ENCODE results near the gene SH3TC1. TPM values are rescaled to one million over a fixed set of nuclear protein-coding genes. Genes with fewer than 3 reads are reported as not detected.

The SH3TC1 gene
- total and polyA plus RNA-seq, 10 of the 15 experiments (the other 5 are each of a cell fraction or from before 2014, with no cell fraction given): 0.19 to 47.0 (median 18.4) TPM

DNA sequence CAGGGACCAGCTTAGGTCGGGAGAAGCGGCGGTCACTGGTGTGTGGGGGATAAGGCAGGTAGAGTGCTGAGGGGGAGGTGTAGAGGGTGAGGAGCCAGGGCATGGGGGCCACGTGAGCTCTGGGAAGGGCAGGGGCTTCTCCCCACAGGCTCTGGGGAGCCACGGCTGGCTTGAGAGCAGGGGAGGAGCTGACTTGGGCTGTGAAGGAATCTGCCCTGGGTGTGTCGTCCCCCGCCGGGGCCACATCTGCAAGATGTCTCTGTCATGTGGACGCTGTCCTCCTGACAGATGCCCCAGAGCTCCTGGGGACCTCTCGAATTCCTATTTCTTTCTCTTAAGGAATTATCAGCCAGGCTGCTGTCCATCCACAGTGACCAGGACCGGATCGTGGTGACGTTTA is 15.0 kb downstream of the SH3TC1 start:
- H3K36me3 ChIP-seq (ENCODE audit: control insufficient read depth in 2 of 2, insufficient read depth in 2 of 2, low read length in 1 of 2): peaks cover 5 to 17% of the 10 kb centered on the region in 2 experiments; a peak in 3 of 4 replicates
- H3K27ac ChIP-seq (ENCODE audit: control insufficient read depth, insufficient read depth): no peak overlapping the region
- ATAC-seq: no peak
- in situ Hi-C loops (cut with MboI) (no loop called here), intact Hi-C loops (cut with micrococcal nuclease; ENCODE audit: unreplicated experiment) (no loop called here)
- RAD21 ChIA-PET (ENCODE audit: unreplicated experiment): interaction anchor here (1.1 kb wide), 1 partner anchor 12 kb away, joined by 4 read pairs; no protein-coding TSS in a partner anchor
- POLR2A ChIA-PET: no interaction called here
- CTCF ChIA-PET: no interaction called here
- BruUV-seq (replicated peaks): no TSS peak
- H2AFZ ChIP-seq (ENCODE audit: control insufficient read depth, low read depth, low read length): no peak overlapping the region
- no peak overlapping the region for H3K4me3 ChIP-seq
- H3K27me3 ChIP-seq (replicated peaks in 1 of 2; ENCODE audit: control insufficient read depth in 2 of 2, insufficient read depth in 2 of 2, low read length in 1 of 2): no peaks in the 10 kb centered on the region
- SMC1A ChIA-PET (ENCODE audit: uncharacterized antibody, unreplicated experiment): interaction anchor here (0.7 to 1.2 kb wide), 2 partner anchors 11 to 74 kb away, joined by 3 read pairs; no protein-coding TSS in a partner anchor
- no peak for DNase-seq (ENCODE audit: low read depth, low spot score)
- no peak overlapping the region for H3K4me2 ChIP-seq (ENCODE audit: control insufficient read depth, insufficient read depth)
- H4K20me1 ChIP-seq (ENCODE audit: control insufficient read depth, insufficient read depth): no peaks in the 10 kb centered on the region
- FAIRE-seq: no peak
- no peaks in the 10 kb centered on the region for H3K79me2 ChIP-seq (ENCODE audit: control insufficient read depth, insufficient read depth, low read length)
- no peak overlapping the region for H3K9ac ChIP-seq (ENCODE audit: control insufficient read depth, insufficient read depth, low read length)
- WGBS (ENCODE audit: insufficient coverage, insufficient replicate concordance, low lambda C conversion rate, missing lambda C conversion rate): 88% methylated on average over 11 of the region's 13 CpGs
- H3K4me1 ChIP-seq (ENCODE audit: control insufficient read depth, insufficient read depth, low read length): no peaks in the 10 kb centered on the region
- no peaks in the 10 kb centered on the region for H3K9me3 ChIP-seq (replicated peaks; ENCODE audit: control insufficient read depth, insufficient read depth, low read length)
- TF ChIP-seq EGR1 (IDR thresholded peaks at IDR 0.05; ENCODE audit: borderline replicate concordance in 1 of 2, low read depth in 2 of 2, low read length in 2 of 2) (no peak), HDAC2 (IDR thresholded peaks at IDR 0.05) (no peak), TARDBP (IDR thresholded peaks at IDR 0.05; ENCODE audit: borderline replicate concordance) (no peak), TCF12 (IDR thresholded peaks at IDR 0.05; ENCODE audit: low read depth, low read length) (no peak), CHD1 (IDR thresholded peaks at IDR 0.05; ENCODE audit: low read depth, low read length) (no peak), MYC (IDR thresholded peaks at IDR 0.05; ENCODE audit: insufficient read depth, insufficient read length, insufficient replicate concordance, low read length, severe bottlenecking) (no peak), NR2C2 (IDR thresholded peaks at IDR 0.05; ENCODE audit: borderline replicate concordance, control insufficient read depth, insufficient read length, low read depth) (no peak), ESRRA (IDR thresholded peaks at IDR 0.05; ENCODE audit: low read length) (no peak), NFIC (IDR thresholded peaks at IDR 0.05; ENCODE audit: low read depth, low read length) (no peak), JUNB (IDR thresholded peaks at IDR 0.05) (no peak), JUND (IDR thresholded peaks at IDR 0.05; ENCODE audit: low read depth, low read length) (no peak), BRCA1 (IDR thresholded peaks at IDR 0.05; ENCODE audit: low read depth, low read length) (no peak), ZNF622 (IDR thresholded peaks at IDR 0.05) (no peak), RB1 (IDR thresholded peaks at IDR 0.05; ENCODE audit: borderline replicate concordance) (no peak), TCF3 (IDR thresholded peaks at IDR 0.05; ENCODE audit: borderline replicate concordance, insufficient read depth, low read depth, low read length) (no peak)
- TF ChIP-seq, protein P1, sequence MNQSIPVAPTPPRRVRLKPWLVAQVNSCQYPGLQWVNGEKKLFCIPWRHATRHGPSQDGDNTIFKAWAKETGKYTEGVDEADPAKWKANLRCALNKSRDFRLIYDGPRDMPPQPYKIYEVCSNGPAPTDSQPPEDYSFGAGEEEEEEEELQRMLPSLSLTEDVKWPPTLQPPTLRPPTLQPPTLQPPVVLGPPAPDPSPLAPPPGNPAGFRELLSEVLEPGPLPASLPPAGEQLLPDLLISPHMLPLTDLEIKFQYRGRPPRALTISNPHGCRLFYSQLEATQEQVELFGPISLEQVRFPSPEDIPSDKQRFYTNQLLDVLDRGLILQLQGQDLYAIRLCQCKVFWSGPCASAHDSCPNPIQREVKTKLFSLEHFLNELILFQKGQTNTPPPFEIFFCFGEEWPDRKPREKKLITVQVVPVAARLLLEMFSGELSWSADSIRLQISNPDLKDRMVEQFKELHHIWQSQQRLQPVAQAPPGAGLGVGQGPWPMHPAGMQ (IDR thresholded peaks at IDR 0.05; ENCODE audit: borderline replicate concordance): no peak
- TF ChIP-seq, protein P2, sequence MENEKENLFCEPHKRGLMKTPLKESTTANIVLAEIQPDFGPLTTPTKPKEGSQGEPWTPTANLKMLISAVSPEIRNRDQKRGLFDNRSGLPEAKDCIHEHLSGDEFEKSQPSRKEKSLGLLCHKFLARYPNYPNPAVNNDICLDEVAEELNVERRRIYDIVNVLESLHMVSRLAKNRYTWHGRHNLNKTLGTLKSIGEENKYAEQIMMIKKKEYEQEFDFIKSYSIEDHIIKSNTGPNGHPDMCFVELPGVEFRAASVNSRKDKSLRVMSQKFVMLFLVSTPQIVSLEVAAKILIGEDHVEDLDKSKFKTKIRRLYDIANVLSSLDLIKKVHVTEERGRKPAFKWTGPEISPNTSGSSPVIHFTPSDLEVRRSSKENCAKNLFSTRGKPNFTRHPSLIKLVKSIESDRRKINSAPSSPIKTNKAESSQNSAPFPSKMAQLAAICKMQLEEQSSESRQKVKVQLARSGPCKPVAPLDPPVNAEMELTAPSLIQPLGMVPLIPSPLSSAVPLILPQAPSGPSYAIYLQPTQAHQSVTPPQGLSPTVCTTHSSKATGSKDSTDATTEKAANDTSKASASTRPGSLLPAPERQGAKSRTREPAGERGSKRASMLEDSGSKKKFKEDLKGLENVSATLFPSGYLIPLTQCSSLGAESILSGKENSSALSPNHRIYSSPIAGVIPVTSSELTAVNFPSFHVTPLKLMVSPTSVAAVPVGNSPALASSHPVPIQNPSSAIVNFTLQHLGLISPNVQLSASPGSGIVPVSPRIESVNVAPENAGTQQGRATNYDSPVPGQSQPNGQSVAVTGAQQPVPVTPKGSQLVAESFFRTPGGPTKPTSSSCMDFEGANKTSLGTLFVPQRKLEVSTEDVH (IDR thresholded peaks at IDR 0.05; ENCODE audit: low read depth, partially characterized antibody): no peak
- TF ChIP-seq, protein P3, sequence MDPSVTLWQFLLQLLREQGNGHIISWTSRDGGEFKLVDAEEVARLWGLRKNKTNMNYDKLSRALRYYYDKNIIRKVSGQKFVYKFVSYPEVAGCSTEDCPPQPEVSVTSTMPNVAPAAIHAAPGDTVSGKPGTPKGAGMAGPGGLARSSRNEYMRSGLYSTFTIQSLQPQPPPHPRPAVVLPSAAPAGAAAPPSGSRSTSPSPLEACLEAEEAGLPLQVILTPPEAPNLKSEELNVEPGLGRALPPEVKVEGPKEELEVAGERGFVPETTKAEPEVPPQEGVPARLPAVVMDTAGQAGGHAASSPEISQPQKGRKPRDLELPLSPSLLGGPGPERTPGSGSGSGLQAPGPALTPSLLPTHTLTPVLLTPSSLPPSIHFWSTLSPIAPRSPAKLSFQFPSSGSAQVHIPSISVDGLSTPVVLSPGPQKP (IDR thresholded peaks at IDR 0.05; ENCODE audit: low read depth, low read length): no peak
- TF ChIP-seq, protein P4, sequence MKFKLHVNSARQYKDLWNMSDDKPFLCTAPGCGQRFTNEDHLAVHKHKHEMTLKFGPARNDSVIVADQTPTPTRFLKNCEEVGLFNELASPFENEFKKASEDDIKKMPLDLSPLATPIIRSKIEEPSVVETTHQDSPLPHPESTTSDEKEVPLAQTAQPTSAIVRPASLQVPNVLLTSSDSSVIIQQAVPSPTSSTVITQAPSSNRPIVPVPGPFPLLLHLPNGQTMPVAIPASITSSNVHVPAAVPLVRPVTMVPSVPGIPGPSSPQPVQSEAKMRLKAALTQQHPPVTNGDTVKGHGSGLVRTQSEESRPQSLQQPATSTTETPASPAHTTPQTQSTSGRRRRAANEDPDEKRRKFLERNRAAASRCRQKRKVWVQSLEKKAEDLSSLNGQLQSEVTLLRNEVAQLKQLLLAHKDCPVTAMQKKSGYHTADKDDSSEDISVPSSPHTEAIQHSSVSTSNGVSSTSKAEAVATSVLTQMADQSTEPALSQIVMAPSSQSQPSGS (IDR thresholded peaks at IDR 0.05; ENCODE audit: low read length): no peak

All from GM12878 (cell line).